SIG-M5 (cell line): Measurements from ENCODE around the gene C9orf78.

Experiments used
- DNase-seq: peaks from one replicate; lab custom pipeline; 2025; lab: John Stamatoyannopoulos, UW

C9orf78 gene

GRCh38 chr9:129868023-129868871 lies 33.2 kb upstream of the C9orf78 start:
- DNase-seq: no peak

- no peak for DNase-seq
Measured at GRCh38 chr9:129867136-129868022, 32.3 kb upstream of the C9orf78 start.

GRCh38 chr9:129866394-129867135 lies 31.5 kb upstream of the C9orf78 start:
- DNase-seq: no peak

GRCh38 chr9:129865668-129866320 lies 30.7 kb upstream of the C9orf78 start:
- no peak for DNase-seq

- DNase-seq: no peak
Measured at GRCh38 chr9:129864991-129865647, 30.0 kb upstream of the C9orf78 start.

GRCh38 chr9:129863059-129863690 lies 28.1 kb upstream of the C9orf78 start:
- DNase-seq: no peak

GRCh38 chr9:129861447-129861827 lies 26.4 kb upstream of the C9orf78 start:
- no peak for DNase-seq

- DNase-seq: no peak
Measured at GRCh38 chr9:129860653-129861446, 25.8 kb upstream of the C9orf78 start.

GRCh38 chr9:129858167-129858962 lies 23.3 kb upstream of the C9orf78 start:
- no peak for DNase-seq

- no peak for DNase-seq
Measured at GRCh38 chr9:129857207-129857606, 22.1 kb upstream of the C9orf78 start.

- DNase-seq: no peak
Measured at GRCh38 chr9:129854588-129855110, 19.6 kb upstream of the C9orf78 start.

- DNase-seq: no peak
Measured at GRCh38 chr9:129853614-129854013, 18.5 kb upstream of the C9orf78 start.

GRCh38 chr9:129852579-129852978 lies 17.5 kb upstream of the C9orf78 start:
- no peak for DNase-seq

- no peak for DNase-seq
Measured at GRCh38 chr9:129851821-129852220, 16.7 kb upstream of the C9orf78 start.

- DNase-seq: no peak
Measured at GRCh38 chr9:129850821-129851550, 15.9 kb upstream of the C9orf78 start.

GRCh38 chr9:129849901-129850300 lies 14.8 kb upstream of the C9orf78 start:
- no peak for DNase-seq

- no peak for DNase-seq
Measured at GRCh38 chr9:129848712-129849441, 13.8 kb upstream of the C9orf78 start.
